NCI-H1436 treated with DMSO at 0.1 percent for 48 hours (cell line): ENCODE measurements around the gene TUBA8.
"Not testable (repeated sequence)": the region's sequence is repeated elsewhere in the genome, so short reads cannot be mapped to it uniquely, and the experiment has no call there.

Experiments used
- DNase-seq: peaks from one replicate; lab custom pipeline; 2025; lab: John Stamatoyannopoulos, UW

Gene TUBA8

DNA sequence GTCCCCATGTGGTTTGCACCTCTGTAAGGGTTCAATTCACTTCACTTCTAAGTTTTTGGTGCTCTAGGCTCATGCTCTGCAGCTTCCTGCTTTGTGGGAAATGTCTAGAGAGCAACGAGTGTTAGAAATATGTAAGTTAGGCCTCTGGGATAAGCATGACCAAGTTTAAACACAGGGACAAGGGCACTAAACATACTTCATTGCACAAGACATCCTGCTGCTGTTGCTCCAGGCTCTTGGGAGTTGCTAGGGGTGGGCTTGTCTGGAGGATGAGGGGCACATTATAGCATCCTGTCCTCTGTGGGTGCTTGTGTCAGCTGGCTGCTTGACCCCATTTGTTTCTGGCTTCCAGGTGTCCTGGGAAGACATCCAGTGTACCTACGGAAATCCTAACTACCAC lies 62.8 kb downstream of the TUBA8 start:
- DNase-seq, result not testable (repeated sequence)
